Measurements from ENCODE around the gene TREM2. TPM values are rescaled to one million over a fixed set of nuclear protein-coding genes. Genes with fewer than 3 reads are reported as not detected.

TREM2 gene
- total RNA-seq, 6 experiments from 2014 or later = not detected

DNA sequence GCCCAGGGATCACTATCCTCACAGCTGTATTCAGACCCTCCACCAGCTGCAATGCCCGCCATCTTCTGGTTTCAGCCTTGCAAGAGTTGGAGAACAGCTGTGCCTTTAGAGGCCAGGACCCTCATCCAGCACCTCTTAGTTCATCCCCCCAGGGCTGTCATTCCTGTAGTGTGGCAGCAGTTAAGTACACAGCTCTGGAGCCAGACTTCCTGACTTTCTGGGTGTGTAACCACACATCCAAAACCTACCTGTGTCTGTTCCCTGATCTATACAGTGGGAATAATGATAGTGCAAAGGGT is 452 bp upstream of the TREM2 start:
- Mint-ChIP-seq H3K36me3 (ENCODE audit: low read depth) (no peaks in the 10 kb centered on the region), H3K4me1 (ENCODE audit: low read depth) (no peaks in the 10 kb centered on the region), H3K4me3 (no peak overlapping the region), H3K27ac (no peak overlapping the region), H3K9me3 (no peaks in the 10 kb centered on the region), H3K27me3 (ENCODE audit: insufficient read depth) (peaks cover 14% of the 10 kb centered on the region)
- TF ChIP-seq, protein P1, sequence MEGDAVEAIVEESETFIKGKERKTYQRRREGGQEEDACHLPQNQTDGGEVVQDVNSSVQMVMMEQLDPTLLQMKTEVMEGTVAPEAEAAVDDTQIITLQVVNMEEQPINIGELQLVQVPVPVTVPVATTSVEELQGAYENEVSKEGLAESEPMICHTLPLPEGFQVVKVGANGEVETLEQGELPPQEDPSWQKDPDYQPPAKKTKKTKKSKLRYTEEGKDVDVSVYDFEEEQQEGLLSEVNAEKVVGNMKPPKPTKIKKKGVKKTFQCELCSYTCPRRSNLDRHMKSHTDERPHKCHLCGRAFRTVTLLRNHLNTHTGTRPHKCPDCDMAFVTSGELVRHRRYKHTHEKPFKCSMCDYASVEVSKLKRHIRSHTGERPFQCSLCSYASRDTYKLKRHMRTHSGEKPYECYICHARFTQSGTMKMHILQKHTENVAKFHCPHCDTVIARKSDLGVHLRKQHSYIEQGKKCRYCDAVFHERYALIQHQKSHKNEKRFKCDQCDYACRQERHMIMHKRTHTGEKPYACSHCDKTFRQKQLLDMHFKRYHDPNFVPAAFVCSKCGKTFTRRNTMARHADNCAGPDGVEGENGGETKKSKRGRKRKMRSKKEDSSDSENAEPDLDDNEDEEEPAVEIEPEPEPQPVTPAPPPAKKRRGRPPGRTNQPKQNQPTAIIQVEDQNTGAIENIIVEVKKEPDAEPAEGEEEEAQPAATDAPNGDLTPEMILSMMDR (IDR thresholded peaks at IDR 0.05) = no peak
- DNase-seq = no peak

DNA sequence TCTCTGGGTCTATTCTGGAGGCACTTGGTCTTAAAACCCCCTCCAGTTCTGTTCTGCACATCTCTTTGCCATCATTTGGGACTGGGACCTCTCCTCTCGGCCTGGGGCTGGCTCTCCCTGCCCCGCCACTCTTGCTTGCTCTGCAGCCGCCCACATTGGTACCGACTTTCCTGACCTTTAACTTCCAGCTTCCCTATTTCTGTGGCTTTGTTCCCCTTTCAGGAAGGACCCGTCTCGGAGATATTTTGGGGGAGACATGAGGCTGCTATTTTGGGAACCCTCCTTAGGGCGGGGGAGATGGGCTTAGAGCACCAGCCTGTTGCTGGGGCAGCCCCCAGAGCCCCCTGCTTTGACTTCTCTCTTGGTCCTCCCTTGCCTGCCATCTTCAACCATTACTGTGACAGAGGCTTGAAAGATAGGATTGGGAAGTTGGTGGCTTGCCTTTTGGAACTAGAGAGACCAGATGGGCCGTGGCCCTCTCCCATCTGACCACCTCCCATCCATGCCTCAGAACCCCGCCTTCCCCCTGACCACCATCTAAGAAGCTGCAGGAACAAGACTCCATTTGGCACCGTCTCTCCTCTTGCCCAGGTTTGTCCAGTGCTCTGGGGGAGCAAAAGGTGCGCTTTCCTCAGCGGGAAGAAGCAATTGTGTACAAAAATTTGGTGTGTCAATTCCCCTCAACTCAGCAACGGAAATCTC is 914 bp downstream of the TREM2 start:
- no peaks in the 10 kb centered on the region for H3K4me1 Mint-ChIP-seq (ENCODE audit: low read depth)
- DNase-seq = no peak
- no peak overlapping the region for H3K4me3 Mint-ChIP-seq
- H3K27me3 Mint-ChIP-seq (ENCODE audit: insufficient read depth) = peaks cover 18% of the 10 kb centered on the region
- no peaks in the 10 kb centered on the region for H3K36me3 Mint-ChIP-seq (ENCODE audit: low read depth)
- TF ChIP-seq, protein P1 (IDR thresholded peaks at IDR 0.05) = no peak
- H3K27ac Mint-ChIP-seq = no peak overlapping the region
- H3K9me3 Mint-ChIP-seq = no peaks in the 10 kb centered on the region

DNA sequence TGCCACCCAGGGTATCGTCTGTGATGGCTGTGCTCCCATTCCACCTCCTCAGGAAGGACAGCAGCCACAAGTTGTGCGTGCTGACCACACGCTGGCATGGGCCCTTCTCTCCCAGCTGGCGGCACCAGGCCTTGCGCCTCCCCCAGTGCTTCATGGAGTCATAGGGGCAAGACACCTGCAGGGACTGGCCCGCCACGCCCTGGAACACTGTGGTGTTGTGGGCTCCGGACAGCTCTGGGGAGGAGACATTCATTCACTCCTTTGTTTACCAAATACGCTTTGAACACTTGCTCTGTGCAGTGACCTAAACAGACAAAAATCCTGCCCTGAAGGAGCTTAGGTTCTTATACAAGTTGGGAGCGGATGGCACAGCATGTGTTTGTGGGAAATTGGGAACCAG is 1.5 kb downstream of the TREM2 start:
- Mint-ChIP-seq H3K27ac (no peak overlapping the region), H3K27me3 (ENCODE audit: insufficient read depth) (peaks cover 20% of the 10 kb centered on the region), H3K4me3 (no peak overlapping the region), H3K36me3 (ENCODE audit: low read depth) (no peaks in the 10 kb centered on the region), H3K4me1 (ENCODE audit: low read depth) (no peaks in the 10 kb centered on the region), H3K9me3 (no peaks in the 10 kb centered on the region)
- TF ChIP-seq, protein P1 (IDR thresholded peaks at IDR 0.05) = no peak
- DNase-seq = no peak

DNA sequence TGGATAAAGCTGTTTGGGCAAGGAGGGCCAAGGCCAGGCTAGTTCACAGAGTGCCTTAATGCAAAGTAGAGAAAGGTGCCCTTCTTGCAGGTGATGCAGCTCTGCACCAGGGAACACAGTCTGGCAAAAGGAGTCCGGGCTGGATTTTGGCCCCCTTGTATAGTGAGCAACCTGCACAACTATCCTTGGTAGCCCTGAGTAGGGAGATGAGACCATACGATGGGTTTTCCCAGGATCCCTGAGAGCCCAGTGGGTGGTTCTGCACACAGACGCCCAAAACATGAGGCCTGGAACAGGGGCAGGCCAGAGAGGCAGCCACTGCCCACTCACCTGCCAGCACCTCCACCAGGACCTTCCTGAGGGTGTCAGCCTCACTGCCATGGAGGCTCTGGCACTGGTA is 2.0 kb downstream of the TREM2 start:
- Mint-ChIP-seq H3K27me3 (ENCODE audit: insufficient read depth) (peaks cover 21% of the 10 kb centered on the region), H3K9me3 (no peaks in the 10 kb centered on the region), H3K27ac (no peak overlapping the region), H3K36me3 (ENCODE audit: low read depth) (no peaks in the 10 kb centered on the region), H3K4me3 (no peak overlapping the region), H3K4me1 (ENCODE audit: low read depth) (no peaks in the 10 kb centered on the region)
- DNase-seq = no peak
- TF ChIP-seq, protein P1 (IDR thresholded peaks at IDR 0.05) = no peak

DNA sequence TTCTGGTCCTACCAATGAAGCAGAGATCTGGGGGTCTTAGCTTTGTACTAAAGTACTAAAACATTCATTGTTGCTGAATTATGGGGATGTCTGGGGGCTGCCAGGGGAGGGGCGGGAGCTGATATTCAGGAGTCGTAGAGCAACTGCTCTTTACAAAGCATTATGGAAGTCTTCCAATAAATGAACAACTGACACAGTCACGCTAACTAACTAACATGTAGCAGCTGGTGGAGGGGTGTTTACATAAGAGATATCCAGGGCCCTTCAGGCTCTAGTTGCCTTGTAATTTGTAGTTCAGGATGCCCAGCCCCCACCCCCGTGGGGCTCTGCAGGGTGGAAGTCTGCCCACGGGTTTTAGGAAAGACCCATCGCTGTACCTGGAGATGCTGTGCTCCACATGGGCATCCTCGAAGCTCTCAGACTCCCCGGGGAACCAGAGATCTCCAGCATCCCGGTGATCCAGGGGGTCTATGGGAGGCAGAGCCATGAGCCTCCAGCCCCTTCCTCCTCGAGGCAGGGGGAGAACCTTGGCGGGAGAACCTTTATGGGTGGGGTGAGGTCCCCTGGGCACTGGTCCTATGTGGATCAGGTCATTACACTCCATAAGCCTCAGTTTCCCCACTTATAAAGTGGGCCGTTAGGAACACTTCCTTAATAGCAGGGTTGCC is 3.4 kb downstream of the TREM2 start:
- Mint-ChIP-seq H3K27me3 (ENCODE audit: insufficient read depth) (peaks cover 24% of the 10 kb centered on the region), H3K4me3 (no peak overlapping the region), H3K27ac (no peak overlapping the region), H3K9me3 (no peaks in the 10 kb centered on the region), H3K36me3 (ENCODE audit: low read depth) (no peaks in the 10 kb centered on the region), H3K4me1 (ENCODE audit: low read depth) (no peaks in the 10 kb centered on the region)
- no peak for DNase-seq
- TF ChIP-seq, protein P1 (IDR thresholded peaks at IDR 0.05) = no peak

All from HFFc6 (cell line).